HepG2 (cell line): ENCODE results near the gene PPP2R5E. TPM values are rescaled to one million over a fixed set of nuclear protein-coding genes. Genes with fewer than 3 reads are reported as not detected.

Experiments
- ATAC-seq: fragments of 200-7000 bp; cut with Tn5 transposase; 3 replicates; pipeline ENCODE4 v1.9.1; 2020; ENCODE audit warnings: mild to moderate bottlenecking, moderate library complexity
- BruUV-seq: library from RNA; stranded (reverse); fragments of 400-500 nt; replicated peaks from 2 replicates; lab custom pipeline; 2021; lab: Mats Ljungman, UMichigan
- CTCF ChIA-PET: fragments of 300-600 bp; formaldehyde crosslinking; extraction: SDS; loops from one replicate; lab custom pipeline; 2021; ENCODE audit warnings: low total read pairs, inconsistent platforms, low intra/inter-chr PET ratio; lab: Yijun Ruan, JAX
- POLR2A ChIA-PET: fragments of 350-600 bp; sonication (Branson Sonifier 250); formaldehyde crosslinking; loops from one replicate; lab custom pipeline; 2020; ENCODE audit warnings: antibody characterized with exemption, inconsistent platforms; lab: Yijun Ruan, JAX
- DNase-seq: peaks from one replicate; pipeline ENCODE4 v3.0.0-alpha.2; 2015; ENCODE audit warnings: low spot score
- FAIRE-seq: peaks from 3 replicates; lab custom pipeline; 2011; peaks lifted over from hg19 to GRCh38; lab: Jason Lieb, UNC
- H2AFZ ChIP-seq: one replicate; pipeline ENCODE4 v1.6.1; 2011; ENCODE audit warnings: low read length, inconsistent platforms
- H3K27ac ChIP-seq: fragments of 300-600 bp; 3 replicates; pipeline ENCODE4 v1.8.0; 2011; ENCODE audit warnings: mixed run types, mild to moderate bottlenecking, mixed read lengths, low read length, inconsistent platforms; ENCODE audit not compliant: insufficient read depth; ENCODE audit errors: extremely low read length
- H3K27me3 ChIP-seq, 2 experiments: fragments of 200-600 bp in 1 of 2; 2 replicates in 1 of 2; 3 replicates in 1 of 2; pipeline versions ENCODE4 v1.6.0 to v1.8.0; 2011; ENCODE audit warnings: low read length in 2 of 2, mild to moderate bottlenecking in 2 of 2, moderate library complexity in 2 of 2, inconsistent platforms in 1 of 2; ENCODE audit not compliant: insufficient read depth in 2 of 2, control insufficient read depth in 1 of 2
- H3K36me3 ChIP-seq, 2 experiments: fragments of 200-600 bp in 1 of 2; replicated peaks in 1 of 2; 2 replicates in 1 of 2; 3 replicates in 1 of 2; pipeline versions ENCODE4 v1.5.1 to v1.8.0; 2011; ENCODE audit warnings: low read length in 2 of 2, inconsistent platforms in 1 of 2; ENCODE audit not compliant: insufficient read depth in 2 of 2, control insufficient read depth in 1 of 2
- H3K4me1 ChIP-seq: 2 replicates; pipeline ENCODE4 v1.5.1; 2012; ENCODE audit warnings: low read length, inconsistent platforms; ENCODE audit not compliant: insufficient read depth
- H3K4me2 ChIP-seq: 2 replicates; pipeline ENCODE4 v1.6.0; 2011; ENCODE audit warnings: low read depth, low read length, inconsistent platforms
- H3K4me3 ChIP-seq, 3 experiments: fragments of 200-600 bp in 1 of 3; sonication (generic), shearing (Covaris generic) in 1 of 3; replicated peaks in 1 of 3; 2 replicates each; pipeline ENCODE4 v1.5.1; 2011 to 2016; ENCODE audit warnings: low read length in 3 of 3, inconsistent platforms in 2 of 3, low read depth in 2 of 3, mild to moderate bottlenecking in 2 of 3, control low read depth in 1 of 3, mixed read lengths in 1 of 3; ENCODE audit not compliant: insufficient read depth in 1 of 3
- H3K79me2 ChIP-seq: one replicate; pipeline ENCODE4 v1.6.1; 2011; ENCODE audit warnings: low read length, inconsistent platforms; ENCODE audit not compliant: insufficient read depth
- H3K9ac ChIP-seq: 2 replicates; pipeline ENCODE4 v1.6.0; 2011; ENCODE audit warnings: mild to moderate bottlenecking, low read depth, low read length, inconsistent platforms; ENCODE audit not compliant: insufficient read depth
- H3K9me3 ChIP-seq: 2 replicates; pipeline ENCODE4 v1.5.1; 2012; ENCODE audit warnings: mild to moderate bottlenecking, low read length
- H4K20me1 ChIP-seq: 2 replicates; pipeline ENCODE4 v1.6.0; 2011; ENCODE audit warnings: inconsistent platforms, mild to moderate bottlenecking, low read length, moderate library complexity; ENCODE audit not compliant: insufficient read depth
- JUND ChIP-seq: sonication (generic); formaldehyde crosslinking; IDR thresholded peaks from 2 replicates; pipeline ENCODE4 v1.8.0; 2022; ENCODE audit warnings: mild to moderate bottlenecking, missing genetic modification reagents
- KMT2B ChIP-seq: IDR thresholded peaks from 2 replicates; pipeline ENCODE4 v1.6.1; 2016; ENCODE audit warnings: missing genetic modification reagents, missing compliant biosample characterization
- PPARG ChIP-seq: conservative IDR thresholded peaks from 2 replicates; pipeline ENCODE4 v1.6.1; 2016; ENCODE audit warnings: missing biosample characterization, missing genetic modification reagents
- ZNF788 ChIP-seq: sonication (generic); formaldehyde crosslinking; IDR thresholded peaks from 2 replicates; pipeline ENCODE4 v1.5.0; 2020; ENCODE audit warnings: mild to moderate bottlenecking, missing genetic modification reagents, borderline replicate concordance
- WGBS: methylation state at CpG from one replicate; pipeline ENCODE4 v1.1.6; 2017; ENCODE audit warnings: low lambda C conversion rate; 5-methylcytosine and 5-hydroxymethylcytosine counted together
- in situ Hi-C: cut with HindIII; loops from 2 replicates; pipeline ENCODE4 v1.10.0; 2017; ENCODE audit warnings: low pct_unique_long_range_greater_than_20kb; ENCODE audit not compliant: extremely low pct_ligation_motif_present
- intact Hi-C: fragments of 100-400 bp; cut with micrococcal nuclease; formaldehyde crosslinking; loops from one replicate; pipeline ENCODE4 v1.10.0; 2022; ENCODE audit not compliant: unreplicated experiment
- polyA plus RNA-seq, 8 experiments: library from polyadenylated mRNA; depleted of rRNA in 3 of 8; stranded (reverse) in 7 of 8; unstranded in 1 of 8; fragments of >200 nt; fragmentation: Illumina TruSeq in 4 of 8; extraction: Trizol in 4 of 8; gene quantifications; 2 replicates each; pipeline versions ENCODE4 v1.2.1 to v1.2.3, GENCODE V29; 2011 to 2016; ENCODE audit warnings: low read depth in 4 of 8, missing spikeins in 1 of 8, mixed read lengths in 1 of 8; ENCODE audit not compliant: insufficient read depth in 1 of 8
- total RNA-seq, 5 experiments: library from RNA; depleted of rRNA; stranded (reverse); fragments of >200 nt; fragmentation: Illumina TruSeq; extraction: Trizol; gene quantifications; 2 replicates each; pipeline ENCODE4 v1.2.3, GENCODE V29; 2016; ENCODE audit warnings: low read depth in 1 of 5
- TF ChIP-seq, protein P1 (sequence below): sonication (generic); formaldehyde crosslinking; IDR thresholded peaks from 2 replicates; pipeline ENCODE4 v1.5.1; 2020; ENCODE audit warnings: mild to moderate bottlenecking, missing genetic modification reagents, borderline replicate concordance
- TF ChIP-seq, protein P2 (sequence below): sonication (generic); formaldehyde crosslinking; conservative IDR thresholded peaks from 2 replicates; pipeline ENCODE4 v1.8.0; 2022; ENCODE audit warnings: missing genetic modification reagents

Gene PPP2R5E
- total and polyA plus RNA-seq, 2 of the 13 experiments (the other 11 are each of a cell fraction or from before 2014, with no cell fraction given), result 8.9 to 11.0 TPM

DNA sequence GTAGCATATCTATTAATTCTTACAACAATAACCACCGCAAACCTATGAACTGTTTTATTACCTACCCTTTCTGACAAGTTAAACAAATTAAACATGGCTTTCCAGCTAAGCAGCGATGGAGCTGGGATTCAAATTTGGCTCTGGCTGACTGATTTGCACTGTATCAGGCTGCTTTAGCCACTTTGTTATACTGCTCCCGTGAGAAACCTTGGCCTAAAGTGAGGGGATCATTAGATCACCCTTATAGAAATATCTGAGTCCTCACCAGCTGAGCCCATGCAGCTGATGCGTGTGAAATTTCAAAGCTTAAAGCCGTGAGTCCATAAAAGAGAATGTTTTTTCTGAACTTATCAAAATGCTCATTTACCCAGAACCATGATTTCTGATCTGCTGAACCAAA lies 216.3 kb downstream of the PPP2R5E start (continued):
- no peak for TF ChIP-seq KMT2B (CRISPR knock-in tag)

GRCh38 chr14:63322897-63323573 lies 220.1 kb downstream of the PPP2R5E start:
- TF ChIP-seq ZNF788, result no peak
- no peak for TF ChIP-seq PPARG (CRISPR knock-in tag)
- TF ChIP-seq, protein P1, sequence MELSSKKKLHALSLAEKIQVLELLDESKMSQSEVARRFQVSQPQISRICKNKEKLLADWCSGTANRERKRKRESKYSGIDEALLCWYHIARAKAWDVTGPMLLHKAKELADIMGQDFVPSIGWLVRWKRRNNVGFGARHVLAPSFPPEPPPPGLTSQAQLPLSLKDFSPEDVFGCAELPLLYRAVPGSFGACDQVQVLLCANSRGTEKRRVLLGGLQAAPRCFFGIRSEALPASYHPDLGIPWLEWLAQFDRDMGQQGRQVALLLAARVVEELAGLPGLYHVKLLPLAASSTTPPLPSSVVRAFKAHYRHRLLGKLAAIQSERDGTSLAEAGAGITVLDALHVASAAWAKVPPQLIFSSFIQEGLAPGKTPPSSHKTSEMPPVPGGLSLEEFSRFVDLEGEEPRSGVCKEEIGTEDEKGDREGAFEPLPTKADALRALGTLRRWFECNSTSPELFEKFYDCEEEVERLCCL (CRISPR knock-in tag), result no peak
- TF ChIP-seq JUND, result no peak
- TF ChIP-seq, protein P2, sequence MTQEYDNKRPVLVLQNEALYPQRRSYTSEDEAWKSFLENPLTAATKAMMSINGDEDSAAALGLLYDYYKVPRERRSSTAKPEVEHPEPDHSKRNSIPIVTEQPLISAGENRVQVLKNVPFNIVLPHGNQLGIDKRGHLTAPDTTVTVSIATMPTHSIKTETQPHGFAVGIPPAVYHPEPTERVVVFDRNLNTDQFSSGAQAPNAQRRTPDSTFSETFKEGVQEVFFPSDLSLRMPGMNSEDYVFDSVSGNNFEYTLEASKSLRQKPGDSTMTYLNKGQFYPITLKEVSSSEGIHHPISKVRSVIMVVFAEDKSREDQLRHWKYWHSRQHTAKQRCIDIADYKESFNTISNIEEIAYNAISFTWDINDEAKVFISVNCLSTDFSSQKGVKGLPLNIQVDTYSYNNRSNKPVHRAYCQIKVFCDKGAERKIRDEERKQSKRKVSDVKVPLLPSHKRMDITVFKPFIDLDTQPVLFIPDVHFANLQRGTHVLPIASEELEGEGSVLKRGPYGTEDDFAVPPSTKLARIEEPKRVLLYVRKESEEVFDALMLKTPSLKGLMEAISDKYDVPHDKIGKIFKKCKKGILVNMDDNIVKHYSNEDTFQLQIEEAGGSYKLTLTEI (CRISPR knock-in tag), result no peak
- TF ChIP-seq, all 625 proteins: peak for 0
- Histone ChIP-seq H2AFZ (no peak overlapping the region), H4K20me1 (no peaks in the 10 kb centered on the region), H3K9ac (no peak overlapping the region), H3K27me3 (peaks cover 0 to 5% of the 10 kb centered on the region in 2 experiments; a peak in 1 of 5 replicates), H3K36me3 (no peaks in the 10 kb centered on the region), H3K4me3 (no peak overlapping the region), H3K79me2 (no peaks in the 10 kb centered on the region), H3K27ac (no peak overlapping the region), H3K4me1 (no peaks in the 10 kb centered on the region), H3K9me3 (no peaks in the 10 kb centered on the region), H3K4me2 (no peak overlapping the region)
- in situ Hi-C loops, result no loop called here
- ChIA-PET CTCF (no interaction called here), POLR2A (no interaction called here)
- FAIRE-seq (no peak), ATAC-seq (no peak), DNase-seq (no peak)
- intact Hi-C loops, result no loop called here
- BruUV-seq, result no TSS peak
- 14% methylated on average over 9 of the region's 9 CpGs for WGBS
